ENCODE results near the gene USP34. TPM values are rescaled to one million over a fixed set of nuclear protein-coding genes. Genes with fewer than 3 reads are reported as not detected.

The USP34 gene
- total and polyA plus RNA-seq, 4 donors = 13.4 to 82.7 (median 51.1) TPM

- H3K4me1 ChIP-seq (ENCODE audit: control insufficient read depth in 4 of 4, insufficient read depth in 4 of 4, low read length in 3 of 4) = no peaks in the 10 kb centered on the region
- H3K27me3 ChIP-seq (ENCODE audit: control insufficient read depth in 4 of 4, insufficient read depth in 4 of 4, low read length in 3 of 4) = no peaks in the 10 kb centered on the region
- H3K4me3 ChIP-seq (ENCODE audit: low read depth in 1 of 3, low read length in 3 of 3) = no peak overlapping the region
- no peak for DNase-seq (ENCODE audit: low spot score)
- 86% methylated on average over 11 of the region's 11 CpGs for WGBS
- no peaks in the 10 kb centered on the region for H3K9me3 ChIP-seq (ENCODE audit: control insufficient read depth in 4 of 4, low read length in 3 of 4)
- no peak overlapping the region for H3K27ac ChIP-seq (ENCODE audit: low read depth in 1 of 2, low read length in 2 of 2)
- TF ChIP-seq FOXA1 (IDR thresholded peaks at IDR 0.05) = no peak
- TF ChIP-seq RXRA (IDR thresholded peaks at IDR 0.05) = no peak
- no peak for TF ChIP-seq RAD21 (IDR thresholded peaks at IDR 0.05)
- TF ChIP-seq, protein P1, sequence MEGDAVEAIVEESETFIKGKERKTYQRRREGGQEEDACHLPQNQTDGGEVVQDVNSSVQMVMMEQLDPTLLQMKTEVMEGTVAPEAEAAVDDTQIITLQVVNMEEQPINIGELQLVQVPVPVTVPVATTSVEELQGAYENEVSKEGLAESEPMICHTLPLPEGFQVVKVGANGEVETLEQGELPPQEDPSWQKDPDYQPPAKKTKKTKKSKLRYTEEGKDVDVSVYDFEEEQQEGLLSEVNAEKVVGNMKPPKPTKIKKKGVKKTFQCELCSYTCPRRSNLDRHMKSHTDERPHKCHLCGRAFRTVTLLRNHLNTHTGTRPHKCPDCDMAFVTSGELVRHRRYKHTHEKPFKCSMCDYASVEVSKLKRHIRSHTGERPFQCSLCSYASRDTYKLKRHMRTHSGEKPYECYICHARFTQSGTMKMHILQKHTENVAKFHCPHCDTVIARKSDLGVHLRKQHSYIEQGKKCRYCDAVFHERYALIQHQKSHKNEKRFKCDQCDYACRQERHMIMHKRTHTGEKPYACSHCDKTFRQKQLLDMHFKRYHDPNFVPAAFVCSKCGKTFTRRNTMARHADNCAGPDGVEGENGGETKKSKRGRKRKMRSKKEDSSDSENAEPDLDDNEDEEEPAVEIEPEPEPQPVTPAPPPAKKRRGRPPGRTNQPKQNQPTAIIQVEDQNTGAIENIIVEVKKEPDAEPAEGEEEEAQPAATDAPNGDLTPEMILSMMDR (IDR thresholded peaks at IDR 0.05; ENCODE audit: low read depth, low read length, missing input control) = no peak
- TF ChIP-seq HNF4G (IDR thresholded peaks at IDR 0.05) = no peak
- no peak for TF ChIP-seq TAF1 (conservative IDR thresholded peaks at IDR 0.05)
- TF ChIP-seq, protein P2, sequence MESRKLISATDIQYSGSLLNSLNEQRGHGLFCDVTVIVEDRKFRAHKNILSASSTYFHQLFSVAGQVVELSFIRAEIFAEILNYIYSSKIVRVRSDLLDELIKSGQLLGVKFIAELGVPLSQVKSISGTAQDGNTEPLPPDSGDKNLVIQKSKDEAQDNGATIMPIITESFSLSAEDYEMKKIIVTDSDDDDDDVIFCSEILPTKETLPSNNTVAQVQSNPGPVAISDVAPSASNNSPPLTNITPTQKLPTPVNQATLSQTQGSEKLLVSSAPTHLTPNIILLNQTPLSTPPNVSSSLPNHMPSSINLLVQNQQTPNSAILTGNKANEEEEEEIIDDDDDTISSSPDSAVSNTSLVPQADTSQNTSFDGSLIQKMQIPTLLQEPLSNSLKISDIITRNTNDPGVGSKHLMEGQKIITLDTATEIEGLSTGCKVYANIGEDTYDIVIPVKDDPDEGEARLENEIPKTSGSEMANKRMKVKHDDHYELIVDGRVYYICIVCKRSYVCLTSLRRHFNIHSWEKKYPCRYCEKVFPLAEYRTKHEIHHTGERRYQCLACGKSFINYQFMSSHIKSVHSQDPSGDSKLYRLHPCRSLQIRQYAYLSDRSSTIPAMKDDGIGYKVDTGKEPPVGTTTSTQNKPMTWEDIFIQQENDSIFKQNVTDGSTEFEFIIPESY (IDR thresholded peaks at IDR 0.05) = no peak
- no peak for TF ChIP-seq JUND (IDR thresholded peaks at IDR 0.05)
- no peak overlapping the region for H3K9ac ChIP-seq (ENCODE audit: low read depth in 1 of 2, low read length in 2 of 2)
- peaks cover 4 to 24% (median 16%) of the 10 kb centered on the region in 4 donors for H3K36me3 ChIP-seq (ENCODE audit: control insufficient read depth in 4 of 4, insufficient read depth in 3 of 4, low read depth in 1 of 4, low read length in 3 of 4)
Observed at GRCh38 chr2:61328707-61329251, 142.1 kb downstream of the USP34 start.

DNA sequence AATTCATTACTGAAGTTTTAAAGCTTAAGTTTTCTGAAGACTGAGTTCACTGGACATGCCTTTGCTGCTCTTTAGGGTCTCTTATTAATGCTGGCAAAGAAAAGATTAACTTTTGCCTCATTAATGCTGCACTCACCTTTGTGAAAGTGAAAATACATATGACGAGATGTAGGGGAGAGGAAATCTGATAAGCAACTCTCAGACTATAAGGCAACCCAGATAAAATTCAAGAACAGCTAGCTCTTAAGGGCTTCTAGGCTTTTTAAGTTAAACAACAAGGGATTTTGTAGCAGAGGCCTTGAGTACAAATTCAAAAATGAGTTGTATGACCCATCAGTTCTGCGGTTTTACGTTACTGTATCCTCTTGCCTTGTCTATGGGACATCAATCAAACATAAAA, 143.7 kb downstream of the USP34 start:
- no peaks in the 10 kb centered on the region for H3K9me3 ChIP-seq (ENCODE audit: control insufficient read depth in 4 of 4, low read length in 3 of 4)
- H3K4me1 ChIP-seq (ENCODE audit: control insufficient read depth in 4 of 4, insufficient read depth in 4 of 4, low read length in 3 of 4) = no peaks in the 10 kb centered on the region
- no peak overlapping the region for H3K27ac ChIP-seq (ENCODE audit: low read depth in 1 of 2, low read length in 2 of 2)
- no peak overlapping the region for H3K4me3 ChIP-seq (ENCODE audit: low read depth in 1 of 3, low read length in 3 of 3)
- DNase-seq (ENCODE audit: low spot score) = no peak
- no peak overlapping the region for H3K9ac ChIP-seq (ENCODE audit: low read depth in 1 of 2, low read length in 2 of 2)
- H3K36me3 ChIP-seq (ENCODE audit: control insufficient read depth in 4 of 4, insufficient read depth in 3 of 4, low read depth in 1 of 4, low read length in 3 of 4) = peaks cover 2 to 24% (median 13%) of the 10 kb centered on the region in 4 donors
- TF ChIP-seq MAX (IDR thresholded peaks at IDR 0.05) (no peak), HNF4G (IDR thresholded peaks at IDR 0.05) (no peak), ATF3 (IDR thresholded peaks at IDR 0.05) (no peak), HNF4A (conservative IDR thresholded peaks at IDR 0.05) (no peak), RXRA (IDR thresholded peaks at IDR 0.05) (no peak), NR2F2 (IDR thresholded peaks at IDR 0.05) (no peak), TAF1 (conservative IDR thresholded peaks at IDR 0.05) (no peak)
- TF ChIP-seq, protein P3, sequence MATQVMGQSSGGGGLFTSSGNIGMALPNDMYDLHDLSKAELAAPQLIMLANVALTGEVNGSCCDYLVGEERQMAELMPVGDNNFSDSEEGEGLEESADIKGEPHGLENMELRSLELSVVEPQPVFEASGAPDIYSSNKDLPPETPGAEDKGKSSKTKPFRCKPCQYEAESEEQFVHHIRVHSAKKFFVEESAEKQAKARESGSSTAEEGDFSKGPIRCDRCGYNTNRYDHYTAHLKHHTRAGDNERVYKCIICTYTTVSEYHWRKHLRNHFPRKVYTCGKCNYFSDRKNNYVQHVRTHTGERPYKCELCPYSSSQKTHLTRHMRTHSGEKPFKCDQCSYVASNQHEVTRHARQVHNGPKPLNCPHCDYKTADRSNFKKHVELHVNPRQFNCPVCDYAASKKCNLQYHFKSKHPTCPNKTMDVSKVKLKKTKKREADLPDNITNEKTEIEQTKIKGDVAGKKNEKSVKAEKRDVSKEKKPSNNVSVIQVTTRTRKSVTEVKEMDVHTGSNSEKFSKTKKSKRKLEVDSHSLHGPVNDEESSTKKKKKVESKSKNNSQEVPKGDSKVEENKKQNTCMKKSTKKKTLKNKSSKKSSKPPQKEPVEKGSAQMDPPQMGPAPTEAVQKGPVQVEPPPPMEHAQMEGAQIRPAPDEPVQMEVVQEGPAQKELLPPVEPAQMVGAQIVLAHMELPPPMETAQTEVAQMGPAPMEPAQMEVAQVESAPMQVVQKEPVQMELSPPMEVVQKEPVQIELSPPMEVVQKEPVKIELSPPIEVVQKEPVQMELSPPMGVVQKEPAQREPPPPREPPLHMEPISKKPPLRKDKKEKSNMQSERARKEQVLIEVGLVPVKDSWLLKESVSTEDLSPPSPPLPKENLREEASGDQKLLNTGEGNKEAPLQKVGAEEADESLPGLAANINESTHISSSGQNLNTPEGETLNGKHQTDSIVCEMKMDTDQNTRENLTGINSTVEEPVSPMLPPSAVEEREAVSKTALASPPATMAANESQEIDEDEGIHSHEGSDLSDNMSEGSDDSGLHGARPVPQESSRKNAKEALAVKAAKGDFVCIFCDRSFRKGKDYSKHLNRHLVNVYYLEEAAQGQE (IDR thresholded peaks at IDR 0.05) = no peak
- TF ChIP-seq, protein P1 (IDR thresholded peaks at IDR 0.05; ENCODE audit: low read depth, low read length, missing input control) = no peak
- TF ChIP-seq, protein P2 (IDR thresholded peaks at IDR 0.05) = no peak
- WGBS = 85% methylated on average over 3 of the region's 3 CpGs
- no peaks in the 10 kb centered on the region for H3K27me3 ChIP-seq (ENCODE audit: control insufficient read depth in 4 of 4, insufficient read depth in 4 of 4, low read length in 3 of 4)

Data from liver (tissue), 9 donors.